HFF-Myc (cell line): ENCODE data around the gene THBD.

ENCODE experiments used
- DNase-seq: peaks from one replicate; pipeline ENCODE4 v3.0.0-alpha.2; 2011; ENCODE audit warnings: low read depth; ENCODE audit errors: extremely low read depth
- H3K4me3 ChIP-seq: replicated peaks from 2 replicates; pipeline ENCODE4 v1.5.1; 2011; ENCODE audit warnings: low read depth, mild to moderate bottlenecking, control low read depth, low read length
- TF ChIP-seq, protein P1 (sequence below): IDR thresholded peaks from 2 replicates; pipeline ENCODE4 v1.5.1; 2012; ENCODE audit warnings: mild to moderate bottlenecking, low read depth, low read length, control low read depth; ENCODE audit errors: missing control alignments

Gene THBD

GRCh38 chr20:23090147-23090546 is 40.7 kb upstream of the THBD start:
- no peak for DNase-seq
- no peak overlapping the region for H3K4me3 ChIP-seq
- TF ChIP-seq, protein P1, sequence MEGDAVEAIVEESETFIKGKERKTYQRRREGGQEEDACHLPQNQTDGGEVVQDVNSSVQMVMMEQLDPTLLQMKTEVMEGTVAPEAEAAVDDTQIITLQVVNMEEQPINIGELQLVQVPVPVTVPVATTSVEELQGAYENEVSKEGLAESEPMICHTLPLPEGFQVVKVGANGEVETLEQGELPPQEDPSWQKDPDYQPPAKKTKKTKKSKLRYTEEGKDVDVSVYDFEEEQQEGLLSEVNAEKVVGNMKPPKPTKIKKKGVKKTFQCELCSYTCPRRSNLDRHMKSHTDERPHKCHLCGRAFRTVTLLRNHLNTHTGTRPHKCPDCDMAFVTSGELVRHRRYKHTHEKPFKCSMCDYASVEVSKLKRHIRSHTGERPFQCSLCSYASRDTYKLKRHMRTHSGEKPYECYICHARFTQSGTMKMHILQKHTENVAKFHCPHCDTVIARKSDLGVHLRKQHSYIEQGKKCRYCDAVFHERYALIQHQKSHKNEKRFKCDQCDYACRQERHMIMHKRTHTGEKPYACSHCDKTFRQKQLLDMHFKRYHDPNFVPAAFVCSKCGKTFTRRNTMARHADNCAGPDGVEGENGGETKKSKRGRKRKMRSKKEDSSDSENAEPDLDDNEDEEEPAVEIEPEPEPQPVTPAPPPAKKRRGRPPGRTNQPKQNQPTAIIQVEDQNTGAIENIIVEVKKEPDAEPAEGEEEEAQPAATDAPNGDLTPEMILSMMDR, result no peak

- no peak for DNase-seq
- TF ChIP-seq, protein P1, result no peak
- H3K4me3 ChIP-seq, result no peak overlapping the region
Measured at GRCh38 chr20:23088866-23089265, 39.4 kb upstream of the THBD start.

GRCh38 chr20:23087587-23088251 is 38.2 kb upstream of the THBD start:
- H3K4me3 ChIP-seq, result no peak overlapping the region
- DNase-seq, result no peak
- TF ChIP-seq, protein P1, result no peak

DNA sequence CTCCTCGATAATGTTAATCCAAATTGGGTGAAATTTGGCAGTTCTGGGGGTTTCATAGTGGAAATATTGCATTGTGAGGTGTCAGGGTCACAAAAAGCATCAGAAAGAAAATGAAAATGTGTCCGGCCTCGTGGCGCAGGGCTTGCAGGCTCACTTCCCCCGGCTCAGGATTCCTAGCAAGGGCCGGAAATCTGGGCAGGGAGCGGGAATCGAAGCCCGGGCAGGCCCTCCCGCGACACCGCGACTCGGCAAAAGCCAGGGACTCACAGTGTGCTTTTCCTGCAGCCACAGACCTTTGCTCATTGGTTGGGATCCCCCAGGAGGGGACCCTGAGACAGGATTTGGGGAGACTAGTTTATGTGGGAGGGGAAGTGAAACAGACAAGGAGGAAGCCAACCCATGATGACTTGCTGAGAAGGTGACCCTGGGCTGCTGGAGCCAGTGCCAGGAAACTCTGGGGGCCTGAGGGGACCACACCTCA is 37.5 kb upstream of the THBD start:
- TF ChIP-seq, protein P1, result no peak
- no peak overlapping the region for H3K4me3 ChIP-seq
- DNase-seq, result no peak

DNA sequence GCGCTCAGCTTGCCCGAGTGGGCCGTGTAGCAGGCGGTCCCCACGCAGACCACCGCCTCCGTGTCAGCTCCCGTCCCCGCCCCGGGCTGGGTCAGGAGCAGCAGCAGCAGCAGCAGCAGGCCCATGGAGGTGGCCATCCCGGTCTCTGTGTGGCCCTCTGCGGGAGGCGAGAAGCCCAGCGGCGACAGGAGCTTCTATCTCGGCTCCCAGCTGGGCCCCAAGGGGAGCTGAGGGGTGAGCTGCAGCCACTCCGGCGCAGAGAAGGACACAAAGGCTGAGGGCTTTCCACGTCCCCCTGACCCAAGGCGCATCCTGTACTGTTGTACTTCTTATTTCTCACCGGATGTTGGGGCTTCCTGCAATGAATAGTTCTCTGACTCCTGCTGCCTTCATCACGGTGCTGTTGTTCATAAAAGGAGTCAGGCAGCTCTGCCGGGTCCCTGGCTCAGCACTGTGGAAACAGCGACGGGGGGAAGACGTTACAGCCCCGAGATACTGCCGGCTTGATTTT is 36.6 kb upstream of the THBD start, which contains the start of gene CD93:
Gene CD93, minus strand, starts transcription at position 269 of the 511 bp plus-strand sequence. Its CDS starts 132 bp downstream, at position 137.
- TF ChIP-seq, protein P1, result no peak
- DNase-seq, result no peak
- H3K4me3 ChIP-seq, result no peak within 1 kb of the TSS

DNA sequence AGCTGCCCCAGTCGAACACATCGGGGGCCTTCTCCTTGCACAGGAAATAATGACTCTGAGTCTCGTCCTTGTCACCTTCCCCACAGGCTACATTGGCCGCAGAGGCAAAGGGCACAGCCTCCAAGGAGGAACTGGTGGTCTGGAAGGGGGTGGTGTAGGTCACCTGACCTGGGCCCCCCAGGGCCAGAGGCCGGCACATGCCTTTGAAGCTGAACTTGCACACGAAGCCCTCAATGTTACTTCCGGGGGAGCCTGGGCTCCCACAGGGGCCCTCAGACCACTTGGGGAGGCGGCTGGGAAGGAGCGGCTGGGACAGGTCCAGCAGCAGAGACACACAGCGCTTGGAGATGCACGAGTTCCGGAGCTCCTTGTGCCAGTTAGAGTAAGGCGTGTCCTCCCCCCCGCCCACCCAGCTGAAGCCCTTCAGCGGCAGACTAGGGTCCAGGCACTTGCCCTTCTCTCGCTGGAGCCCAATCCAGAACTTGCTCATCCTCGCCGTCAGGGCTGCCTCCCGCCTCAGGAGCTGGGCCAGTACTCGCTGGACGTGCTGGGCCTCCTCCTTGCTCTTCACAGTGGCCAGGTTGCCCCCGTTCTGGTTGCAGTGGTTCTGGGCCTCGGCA is 36.1 kb upstream of the THBD start:
- TF ChIP-seq, protein P1, result no peak

More for the DNA sequence above, 36.1 kb upstream of the THBD start:
- DNase-seq, result no peak
- no peak overlapping the region for H3K4me3 ChIP-seq
